GM23338 (cell line): ENCODE results near the gene PTPRE. TPM values are rescaled to one million over a fixed set of nuclear protein-coding genes. Genes with fewer than 3 reads are reported as not detected.

Source experiments
- ATAC-seq: fragments of 200-7000 bp; cut with Tn5 transposase; 3 replicates; pipeline ENCODE4 v1.9.1; 2020
- DNase-seq: peaks from one replicate; pipeline ENCODE4 v3.0.0-alpha.2; 2015; ENCODE audit warnings: low spot score
- H2AFZ ChIP-seq: fragments of 200-600 bp; sonication (generic); 2 replicates; pipeline ENCODE4 v1.8.0; 2016; ENCODE audit warnings: antibody characterized with exemption, mild to moderate bottlenecking, moderate library complexity
- H3F3A ChIP-seq: fragments of 200-600 bp; sonication (generic); replicated peaks from 2 replicates; pipeline ENCODE4 v1.8.0; 2017; ENCODE audit warnings: antibody characterized with exemption, mixed run types, low read depth
- H3K27ac ChIP-seq: fragments of 200-600 bp; sonication (generic); 2 replicates; pipeline ENCODE4 v1.6.1; 2016; ENCODE audit warnings: low read depth
- H3K27me3 ChIP-seq: fragments of 200-600 bp; sonication (generic); 2 replicates; pipeline ENCODE4 v1.8.0; 2016; ENCODE audit warnings: mild to moderate bottlenecking, mixed run types, moderate library complexity; ENCODE audit not compliant: insufficient read depth
- H3K36me3 ChIP-seq: fragments of 200-600 bp; sonication (generic); 2 replicates; pipeline ENCODE4 v1.8.0; 2016; ENCODE audit warnings: mild to moderate bottlenecking; ENCODE audit not compliant: insufficient read depth
- H3K4me1 ChIP-seq: fragments of 200-600 bp; sonication (generic); 2 replicates; pipeline ENCODE4 v1.8.0; 2016; ENCODE audit warnings: mild to moderate bottlenecking, moderate library complexity; ENCODE audit not compliant: insufficient read depth
- H3K4me2 ChIP-seq: fragments of 200-600 bp; sonication (generic); 2 replicates; pipeline ENCODE4 v1.7.1; 2017; ENCODE audit warnings: mixed run types
- H3K4me3 ChIP-seq: fragments of 200-600 bp; sonication (generic); 2 replicates; pipeline ENCODE4 v1.6.1; 2016; ENCODE audit warnings: mixed run types
- H3K79me2 ChIP-seq: fragments of 200-600 bp; sonication (generic); replicated peaks from 2 replicates; pipeline ENCODE4 v1.8.0; 2017; ENCODE audit warnings: mild to moderate bottlenecking; ENCODE audit not compliant: insufficient read depth
- H3K9me2 ChIP-seq: fragments of 200-600 bp; sonication (generic); 2 replicates; pipeline ENCODE4 v1.8.0; 2017; ENCODE audit not compliant: insufficient read depth
- H4K20me1 ChIP-seq: fragments of 200-600 bp; sonication (generic); replicated peaks from 2 replicates; pipeline ENCODE4 v1.8.0; 2017; ENCODE audit warnings: mild to moderate bottlenecking; ENCODE audit not compliant: insufficient read depth
- H3K27ac Mint-ChIP-seq: 2 replicates; pipeline ENCODE4 v1.8.0; 2020; ENCODE audit warnings: inconsistent platforms, mild to moderate bottlenecking, moderate library complexity, mixed read lengths
- H3K27me3 Mint-ChIP-seq: 3 replicates; pipeline ENCODE4 v1.8.0; 2022; ENCODE audit warnings: low read depth, mild to moderate bottlenecking, moderate library complexity, mixed read lengths, inconsistent platforms; ENCODE audit not compliant: insufficient read depth, poor library complexity
- H3K36me3 Mint-ChIP-seq: 3 replicates; pipeline ENCODE4 v1.8.0; 2021; ENCODE audit warnings: low read depth, mild to moderate bottlenecking, inconsistent platforms, moderate library complexity, mixed read lengths
- H3K4me1 Mint-ChIP-seq: 3 replicates; pipeline ENCODE4 v1.8.0; 2020; ENCODE audit warnings: mild to moderate bottlenecking, inconsistent platforms, mixed read lengths
- H3K4me3 Mint-ChIP-seq: 3 replicates; pipeline ENCODE4 v1.8.0; 2021; ENCODE audit warnings: moderate library complexity, mild to moderate bottlenecking, inconsistent platforms, mixed read lengths
- H3K9me3 Mint-ChIP-seq: 3 replicates; pipeline ENCODE4 v1.8.0; 2020; ENCODE audit warnings: moderate library complexity, mild to moderate bottlenecking, inconsistent platforms, mixed read lengths
- CREB1 ChIP-seq: fragments of 250-450 bp; sonication (Bioruptor Pico); IDR thresholded peaks from 2 replicates; pipeline ENCODE4 v1.5.0; 2020; ENCODE audit warnings: low read depth, mild to moderate bottlenecking, moderate library complexity
- EZH2 ChIP-seq: fragments of 200-600 bp; sonication (generic); IDR thresholded peaks from one replicate; pipeline ENCODE4 v1.8.0; 2017; ENCODE audit warnings: antibody characterized with exemption, mild to moderate bottlenecking, low read depth; ENCODE audit not compliant: unreplicated experiment
- EZH2phosphoT487 ChIP-seq: fragments of 200-600 bp; sonication (generic); IDR thresholded peaks from one replicate; pipeline ENCODE4 v1.8.1; 2018; ENCODE audit warnings: antibody characterized with exemption; ENCODE audit not compliant: unreplicated experiment
- JUNB ChIP-seq: IDR thresholded peaks from one replicate; pipeline ENCODE4 v1.6.1; 2016; ENCODE audit warnings: antibody characterized with exemption; ENCODE audit not compliant: unreplicated experiment
- NANOG ChIP-seq: IDR thresholded peaks from 2 replicates; pipeline ENCODE4 v1.6.1; 2016; ENCODE audit warnings: antibody characterized with exemption, borderline replicate concordance
- POLR2AphosphoS5 ChIP-seq: IDR thresholded peaks from 2 replicates; pipeline ENCODE4 v1.6.1; 2016; ENCODE audit warnings: antibody characterized with exemption, low read depth
- STAT1 ChIP-seq: IDR thresholded peaks from one replicate; pipeline ENCODE4 v1.6.1; 2016; ENCODE audit warnings: antibody characterized with exemption; ENCODE audit not compliant: unreplicated experiment
- ZNF114 ChIP-seq: fragments of 250-450 bp; sonication (Bioruptor Pico); IDR thresholded peaks from 2 replicates; pipeline ENCODE4 v1.5.0; 2020; ENCODE audit warnings: mild to moderate bottlenecking, moderate library complexity
- ZNF331 ChIP-seq: fragments of 250-450 bp; sonication (Bioruptor Pico); IDR thresholded peaks from 2 replicates; pipeline ENCODE4 v1.5.0; 2020; ENCODE audit warnings: low read depth, mild to moderate bottlenecking, moderate library complexity
- polyA plus RNA-seq: library from polyadenylated mRNA; unstranded; fragments of >200 nt; fragmentation: Nextera tagmentation; extraction: Ambion mirVana; gene quantifications from 2 replicates; pipeline ENCODE4 v1.2.1, GENCODE V29; 2016
- total RNA-seq: library from RNA; depleted of rRNA; stranded (reverse); fragments of >200 nt; shearing (Covaris generic); gene quantifications from 2 replicates; pipeline ENCODE4 v1.2.3, GENCODE V29; 2014
- TF ChIP-seq, protein P1 (sequence below): IDR thresholded peaks from one replicate; pipeline ENCODE4 v1.6.1; 2018; ENCODE audit warnings: antibody characterized with exemption; ENCODE audit not compliant: unreplicated experiment
- TF ChIP-seq, protein P2 (sequence below), 2 experiments: fragments of 200-600 bp in 1 of 2; sonication (generic) in 1 of 2; conservative IDR thresholded peaks; 2 replicates each; pipeline versions ENCODE4 v1.5.1 to v1.6.1; 2016 to 2017; ENCODE audit warnings: antibody characterized with exemption in 2 of 2, low read depth in 2 of 2, mild to moderate bottlenecking in 2 of 2, moderate library complexity in 1 of 2

The PTPRE gene
- total and polyA plus RNA-seq, 2 experiments from 2014 or later: 0.34 to 0.42 TPM

DNA sequence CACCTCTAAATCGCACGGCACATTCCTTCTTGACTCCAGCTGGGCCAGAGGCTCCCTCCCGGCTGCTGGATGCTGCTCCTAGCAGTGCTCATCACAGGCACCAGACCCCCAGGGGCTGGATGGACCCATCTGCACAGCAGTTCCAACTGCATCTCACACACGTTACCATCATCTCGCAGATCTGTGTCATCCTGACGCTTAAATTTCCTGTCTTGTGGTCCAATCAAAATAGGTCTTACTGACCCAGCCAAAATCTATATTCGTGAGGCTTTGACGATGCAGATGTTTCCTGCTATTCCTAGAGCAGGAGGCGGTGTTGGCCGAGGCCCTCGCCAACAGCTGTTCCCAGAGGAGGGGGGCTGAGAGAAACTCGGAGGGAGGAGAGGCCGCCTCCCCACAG, 111.3 kb downstream of the PTPRE start:
- Histone ChIP-seq H3K4me3 (no peak overlapping the region), H2AFZ (no peak overlapping the region), H3K36me3 (no peaks in the 10 kb centered on the region), H3K27ac (no peak overlapping the region), H3K4me2 (no peak overlapping the region), H3K4me1 (no peaks in the 10 kb centered on the region), H3K27me3 (no peaks in the 10 kb centered on the region), H3K9me2 (no peaks in the 10 kb centered on the region), H4K20me1 (no peaks in the 10 kb centered on the region), H3F3A (no peaks in the 10 kb centered on the region), H3K79me2 (no peaks in the 10 kb centered on the region)
- TF ChIP-seq ZNF114: no peak
- no peak for TF ChIP-seq JUNB
- TF ChIP-seq POLR2AphosphoS5: no peak
- no peak for TF ChIP-seq NANOG
- no peak for TF ChIP-seq EZH2
- TF ChIP-seq CREB1 (CRISPR knock-in tag): no peak
- Mint-ChIP-seq H3K27ac (no peak overlapping the region), H3K4me3 (no peak overlapping the region), H3K4me1 (no peaks in the 10 kb centered on the region; the same call in 2 of the 3 replicates), H3K36me3 (no peaks in the 10 kb centered on the region), H3K27me3 (peaks cover 3% of the 10 kb centered on the region), H3K9me3 (no peaks in the 10 kb centered on the region; the same call in 2 of the 3 replicates)
- ATAC-seq (no peak; the same call in 2 of the 3 replicates), DNase-seq (no peak)

DNA sequence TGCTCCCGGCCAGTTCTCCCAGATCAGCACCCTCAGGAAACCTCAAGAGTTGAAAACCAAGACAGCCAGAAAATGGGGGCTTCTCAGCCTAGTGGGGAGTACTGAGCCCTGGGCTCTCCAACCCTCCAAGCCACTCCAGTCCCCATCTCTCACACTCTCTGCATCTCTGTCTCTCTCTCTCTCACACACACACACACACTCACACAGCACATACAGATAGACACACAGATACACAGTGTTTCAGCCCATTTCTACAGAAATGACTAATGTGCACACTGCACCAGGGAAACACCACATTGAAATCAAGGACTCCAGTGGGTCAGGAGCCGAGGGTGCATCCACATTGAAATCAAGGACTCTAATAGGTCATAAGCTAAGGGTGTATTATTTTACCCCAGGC, 111.8 kb downstream of the PTPRE start:
- no peaks in the 10 kb centered on the region for H3F3A ChIP-seq
- H3K4me1 Mint-ChIP-seq: no peaks in the 10 kb centered on the region; the same call in 2 of the 3 replicates
- no peaks in the 10 kb centered on the region for H3K9me2 ChIP-seq
- H3K27me3 Mint-ChIP-seq: peaks cover 3% of the 10 kb centered on the region
- no peaks in the 10 kb centered on the region for H3K27me3 ChIP-seq
- H3K9me3 Mint-ChIP-seq: no peaks in the 10 kb centered on the region; the same call in 2 of the 3 replicates
- H3K4me3 ChIP-seq: no peak overlapping the region
- DNase-seq (no peak), ATAC-seq (no peak)
- no peaks in the 10 kb centered on the region for H3K4me1 ChIP-seq
- H4K20me1 ChIP-seq: no peaks in the 10 kb centered on the region
- H3K79me2 ChIP-seq: no peaks in the 10 kb centered on the region
- no peak overlapping the region for H3K27ac Mint-ChIP-seq
- H3K27ac ChIP-seq: no peak overlapping the region
- H2AFZ ChIP-seq: no peak overlapping the region
- H3K36me3 Mint-ChIP-seq: no peaks in the 10 kb centered on the region
- no peak overlapping the region for H3K4me2 ChIP-seq
- no peak overlapping the region for H3K4me3 Mint-ChIP-seq
- H3K36me3 ChIP-seq: no peaks in the 10 kb centered on the region
- TF ChIP-seq EZH2phosphoT487: no peak
- TF ChIP-seq ZNF331 (CRISPR knock-in tag): no peak
- TF ChIP-seq, protein P1, sequence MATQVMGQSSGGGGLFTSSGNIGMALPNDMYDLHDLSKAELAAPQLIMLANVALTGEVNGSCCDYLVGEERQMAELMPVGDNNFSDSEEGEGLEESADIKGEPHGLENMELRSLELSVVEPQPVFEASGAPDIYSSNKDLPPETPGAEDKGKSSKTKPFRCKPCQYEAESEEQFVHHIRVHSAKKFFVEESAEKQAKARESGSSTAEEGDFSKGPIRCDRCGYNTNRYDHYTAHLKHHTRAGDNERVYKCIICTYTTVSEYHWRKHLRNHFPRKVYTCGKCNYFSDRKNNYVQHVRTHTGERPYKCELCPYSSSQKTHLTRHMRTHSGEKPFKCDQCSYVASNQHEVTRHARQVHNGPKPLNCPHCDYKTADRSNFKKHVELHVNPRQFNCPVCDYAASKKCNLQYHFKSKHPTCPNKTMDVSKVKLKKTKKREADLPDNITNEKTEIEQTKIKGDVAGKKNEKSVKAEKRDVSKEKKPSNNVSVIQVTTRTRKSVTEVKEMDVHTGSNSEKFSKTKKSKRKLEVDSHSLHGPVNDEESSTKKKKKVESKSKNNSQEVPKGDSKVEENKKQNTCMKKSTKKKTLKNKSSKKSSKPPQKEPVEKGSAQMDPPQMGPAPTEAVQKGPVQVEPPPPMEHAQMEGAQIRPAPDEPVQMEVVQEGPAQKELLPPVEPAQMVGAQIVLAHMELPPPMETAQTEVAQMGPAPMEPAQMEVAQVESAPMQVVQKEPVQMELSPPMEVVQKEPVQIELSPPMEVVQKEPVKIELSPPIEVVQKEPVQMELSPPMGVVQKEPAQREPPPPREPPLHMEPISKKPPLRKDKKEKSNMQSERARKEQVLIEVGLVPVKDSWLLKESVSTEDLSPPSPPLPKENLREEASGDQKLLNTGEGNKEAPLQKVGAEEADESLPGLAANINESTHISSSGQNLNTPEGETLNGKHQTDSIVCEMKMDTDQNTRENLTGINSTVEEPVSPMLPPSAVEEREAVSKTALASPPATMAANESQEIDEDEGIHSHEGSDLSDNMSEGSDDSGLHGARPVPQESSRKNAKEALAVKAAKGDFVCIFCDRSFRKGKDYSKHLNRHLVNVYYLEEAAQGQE: no peak
- TF ChIP-seq POLR2AphosphoS5: no peak
- TF ChIP-seq, protein P2, sequence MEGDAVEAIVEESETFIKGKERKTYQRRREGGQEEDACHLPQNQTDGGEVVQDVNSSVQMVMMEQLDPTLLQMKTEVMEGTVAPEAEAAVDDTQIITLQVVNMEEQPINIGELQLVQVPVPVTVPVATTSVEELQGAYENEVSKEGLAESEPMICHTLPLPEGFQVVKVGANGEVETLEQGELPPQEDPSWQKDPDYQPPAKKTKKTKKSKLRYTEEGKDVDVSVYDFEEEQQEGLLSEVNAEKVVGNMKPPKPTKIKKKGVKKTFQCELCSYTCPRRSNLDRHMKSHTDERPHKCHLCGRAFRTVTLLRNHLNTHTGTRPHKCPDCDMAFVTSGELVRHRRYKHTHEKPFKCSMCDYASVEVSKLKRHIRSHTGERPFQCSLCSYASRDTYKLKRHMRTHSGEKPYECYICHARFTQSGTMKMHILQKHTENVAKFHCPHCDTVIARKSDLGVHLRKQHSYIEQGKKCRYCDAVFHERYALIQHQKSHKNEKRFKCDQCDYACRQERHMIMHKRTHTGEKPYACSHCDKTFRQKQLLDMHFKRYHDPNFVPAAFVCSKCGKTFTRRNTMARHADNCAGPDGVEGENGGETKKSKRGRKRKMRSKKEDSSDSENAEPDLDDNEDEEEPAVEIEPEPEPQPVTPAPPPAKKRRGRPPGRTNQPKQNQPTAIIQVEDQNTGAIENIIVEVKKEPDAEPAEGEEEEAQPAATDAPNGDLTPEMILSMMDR (conservative IDR thresholded peaks at IDR 0.05; ENCODE audit: low read depth in 2 of 2): no peak
- TF ChIP-seq CREB1 (CRISPR knock-in tag): no peak
- no peak for TF ChIP-seq JUNB
- TF ChIP-seq ZNF114: no peak
- no peak for TF ChIP-seq STAT1
